Mucosa of descending colon (tissue), 3 donors: ENCODE data around the gene ASB3. TPM values are rescaled to one million over a fixed set of nuclear protein-coding genes. Genes with fewer than 3 reads are reported as not detected.
A peak's percentile ranks its signal among the peaks of the same experiment; 100 is the strongest.

Experiments used
- ATAC-seq: fragments of 200-7000 bp; cut with Tn5 transposase; one replicate; pipeline ENCODE4 v1.9.1; 2020; ENCODE audit warnings: mild to moderate bottlenecking, moderate library complexity
- DNase-seq, 3 donors: peaks; one replicate each; pipeline ENCODE4 v3.0.0-alpha.2; 2020
- H3K36me3 ChIP-seq: fragments of 200-600 bp; one replicate; pipeline ENCODE4 v1.8.0; 2021; ENCODE audit warnings: low read depth, mild to moderate bottlenecking
- H3K4me1 ChIP-seq: fragments of 200-600 bp; one replicate; pipeline ENCODE4 v1.8.0; 2021; ENCODE audit warnings: low read depth, mild to moderate bottlenecking
- H3K4me3 ChIP-seq: fragments of 200-600 bp; one replicate; pipeline ENCODE4 v1.8.0; 2021; ENCODE audit warnings: mild to moderate bottlenecking
- H3K9me3 ChIP-seq: fragments of 200-600 bp; one replicate; pipeline ENCODE4 v1.8.0; 2021; ENCODE audit warnings: mild to moderate bottlenecking
- intact Hi-C, 2 donors: fragments of 100-400 bp; cut with DNase I in 1 of 2; cut with micrococcal nuclease in 1 of 2; formaldehyde crosslinking; loops; one replicate each; pipeline versions ENCODE4 v1.11.0 to v1.11.1; 2022; cut with DNase I, micrococcal nuclease
- total RNA-seq, 3 donors: library from RNA; stranded (reverse); fragmentation: NEBNext Ultra II Directional in 2 of 3; extraction: Animal tissue kit (Norgen Biotek cat#: 25700) in 2 of 3; gene quantifications; one replicate each; pipeline versions ENCODE4 v1.2.1 to v1.2.4, GENCODE V29; 2021 to 2023
- TF ChIP-seq, protein P1 (sequence below): fragments of 200-600 bp; IDR thresholded peaks from one replicate; pipeline ENCODE4 v1.8.0; 2022; ENCODE audit warnings: antibody characterized with exemption, mild to moderate bottlenecking
- donor health status: DM: no; HTN: no; CAD: no; lungs with moderate emphysema.
- donor health status: DM: no; HTN: no; CAD: no.
- donor health status: DM: no; HTN: yes; CAD: no.

ASB3 gene
- total RNA-seq, 3 donors from 2014 or later = 11.6 to 16.8 (median 14.9) TPM

DNA sequence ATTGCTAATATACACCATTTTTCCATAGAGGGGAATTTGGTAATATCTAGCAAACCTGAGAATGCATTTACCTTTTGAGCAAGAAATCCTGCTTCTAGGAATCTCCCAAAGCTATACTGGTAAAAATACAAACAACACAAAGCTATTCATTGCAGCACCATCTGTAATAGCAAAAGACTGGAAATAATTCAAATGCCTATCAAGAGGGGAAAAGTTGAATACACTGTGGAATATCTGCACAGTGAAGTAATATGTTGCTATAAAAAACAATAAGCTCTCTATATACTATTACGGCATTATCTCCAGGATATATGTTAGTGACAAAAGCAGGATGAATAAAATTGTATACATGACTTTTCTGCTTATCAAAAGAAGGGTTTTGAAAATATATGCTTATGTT, 131.5 kb downstream of the ASB3 start:
- TF ChIP-seq, protein P1, sequence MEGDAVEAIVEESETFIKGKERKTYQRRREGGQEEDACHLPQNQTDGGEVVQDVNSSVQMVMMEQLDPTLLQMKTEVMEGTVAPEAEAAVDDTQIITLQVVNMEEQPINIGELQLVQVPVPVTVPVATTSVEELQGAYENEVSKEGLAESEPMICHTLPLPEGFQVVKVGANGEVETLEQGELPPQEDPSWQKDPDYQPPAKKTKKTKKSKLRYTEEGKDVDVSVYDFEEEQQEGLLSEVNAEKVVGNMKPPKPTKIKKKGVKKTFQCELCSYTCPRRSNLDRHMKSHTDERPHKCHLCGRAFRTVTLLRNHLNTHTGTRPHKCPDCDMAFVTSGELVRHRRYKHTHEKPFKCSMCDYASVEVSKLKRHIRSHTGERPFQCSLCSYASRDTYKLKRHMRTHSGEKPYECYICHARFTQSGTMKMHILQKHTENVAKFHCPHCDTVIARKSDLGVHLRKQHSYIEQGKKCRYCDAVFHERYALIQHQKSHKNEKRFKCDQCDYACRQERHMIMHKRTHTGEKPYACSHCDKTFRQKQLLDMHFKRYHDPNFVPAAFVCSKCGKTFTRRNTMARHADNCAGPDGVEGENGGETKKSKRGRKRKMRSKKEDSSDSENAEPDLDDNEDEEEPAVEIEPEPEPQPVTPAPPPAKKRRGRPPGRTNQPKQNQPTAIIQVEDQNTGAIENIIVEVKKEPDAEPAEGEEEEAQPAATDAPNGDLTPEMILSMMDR = no peak
- DNase-seq (no peak), ATAC-seq (no peak)
- Histone ChIP-seq H3K4me1 (no peaks in the 10 kb centered on the region), H3K36me3 (no peaks in the 10 kb centered on the region), H3K9me3 (no peaks in the 10 kb centered on the region), H3K4me3 (no peak overlapping the region)
- intact Hi-C loops = no loop called here

GRCh38 chr2:53654396-53654795, 132.4 kb downstream of the ASB3 start:
- intact Hi-C loops = no loop called here
- peak; percentile 67 for ATAC-seq
- TF ChIP-seq, protein P1 = no peak
- no peaks in the 10 kb centered on the region for H3K36me3 ChIP-seq
- no peak overlapping the region for H3K4me3 ChIP-seq
- H3K4me1 ChIP-seq = no peaks in the 10 kb centered on the region
- no peaks in the 10 kb centered on the region for H3K9me3 ChIP-seq
- no peak for DNase-seq

GRCh38 chr2:53652131-53652530, 134.6 kb downstream of the ASB3 start:
- TF ChIP-seq, protein P1 = no peak
- intact Hi-C loops = no loop called here
- DNase-seq = no peak
- H3K36me3 ChIP-seq = no peaks in the 10 kb centered on the region
- ATAC-seq = no peak
- H3K9me3 ChIP-seq = no peaks in the 10 kb centered on the region
- H3K4me3 ChIP-seq = no peak overlapping the region
- no peaks in the 10 kb centered on the region for H3K4me1 ChIP-seq

DNA sequence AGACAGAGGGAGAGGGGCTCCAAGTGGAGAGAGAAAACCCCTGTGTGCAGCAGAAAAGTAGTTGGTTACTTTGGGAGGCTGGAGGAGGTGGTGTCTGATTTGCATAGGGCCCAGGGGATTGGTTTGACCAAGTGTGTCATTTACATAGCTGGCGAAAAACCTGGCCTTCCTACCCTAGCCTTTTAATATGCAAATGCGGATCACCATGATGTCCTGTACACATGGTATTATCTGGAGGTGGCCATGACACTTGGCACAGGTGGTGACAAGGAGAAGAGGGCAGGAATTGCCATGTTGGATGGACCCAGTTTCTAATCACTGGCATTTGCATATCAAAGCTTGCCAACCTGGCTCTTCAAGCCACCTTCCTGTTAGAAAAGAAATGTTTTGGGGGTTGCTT, 140.0 kb downstream of the ASB3 start:
- Histone ChIP-seq H3K4me1 (no peaks in the 10 kb centered on the region), H3K36me3 (no peaks in the 10 kb centered on the region), H3K4me3 (no peak overlapping the region), H3K9me3 (no peaks in the 10 kb centered on the region)
- no peak for DNase-seq
- intact Hi-C loops = no loop called here
- ATAC-seq = no peak
- TF ChIP-seq, protein P1 = no peak

GRCh38 chr2:53641290-53641689, 145.5 kb downstream of the ASB3 start:
- no peak for DNase-seq
- no peak for ATAC-seq
- intact Hi-C loops = no loop called here
- TF ChIP-seq, protein P1 = no peak
- Histone ChIP-seq H3K36me3 (no peaks in the 10 kb centered on the region), H3K4me3 (no peak overlapping the region), H3K4me1 (no peaks in the 10 kb centered on the region), H3K9me3 (no peaks in the 10 kb centered on the region)

DNA sequence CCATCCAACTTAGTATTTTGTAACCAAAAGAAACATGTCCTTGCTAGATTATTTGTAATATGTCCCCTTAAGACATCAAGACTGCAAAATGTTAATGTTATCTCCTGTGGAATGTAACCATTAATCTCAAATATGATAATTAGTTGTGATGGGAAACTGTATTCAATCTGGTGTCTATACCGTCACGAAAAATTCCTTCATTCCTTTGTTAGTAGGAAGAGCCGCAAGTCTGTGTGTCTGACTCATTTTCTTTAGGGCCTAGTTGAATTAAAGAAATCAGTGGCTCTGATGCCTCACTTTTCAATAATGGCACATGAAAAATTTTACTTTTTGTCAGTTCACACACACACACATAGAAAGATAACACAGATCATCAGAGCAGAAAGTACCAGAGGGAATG, 146.3 kb downstream of the ASB3 start:
- Histone ChIP-seq H3K4me1 (no peaks in the 10 kb centered on the region), H3K36me3 (no peaks in the 10 kb centered on the region), H3K9me3 (no peaks in the 10 kb centered on the region), H3K4me3 (no peak overlapping the region)
- DNase-seq (no peak), ATAC-seq (no peak)
- intact Hi-C loops = no loop called here
- TF ChIP-seq, protein P1 = no peak
